ENCODE measurements around the gene NCR2.

Gene NCR2

GRCh38 chr6:41379306-41379705 is 43.9 kb downstream of the NCR2 start:
- TF ChIP-seq TEAD4 (IDR thresholded peaks at IDR 0.05) (no peak), TAF1 (IDR thresholded peaks at IDR 0.05; ENCODE audit: low read depth) (no peak), CEBPB (IDR thresholded peaks at IDR 0.05) (no peak), TCF12 (IDR thresholded peaks at IDR 0.05; ENCODE audit: low read depth) (no peak), YY1 (IDR thresholded peaks at IDR 0.05; ENCODE audit: low read depth) (no peak), EGR1 (IDR thresholded peaks at IDR 0.05) (no peak), CREB1 (IDR thresholded peaks at IDR 0.05; ENCODE audit: low read depth) (no peak), NFIC (IDR thresholded peaks at IDR 0.05) (no peak), ZBTB7A (IDR thresholded peaks at IDR 0.05; ENCODE audit: low read depth) (no peak), USF1 (IDR thresholded peaks at IDR 0.05) (no peak), EP300 (IDR thresholded peaks at IDR 0.05; ENCODE audit: borderline replicate concordance) (no peak), REST (IDR thresholded peaks at IDR 0.05; ENCODE audit: low read depth) (no peak), MAX (IDR thresholded peaks at IDR 0.05) (no peak), RAD21 (IDR thresholded peaks at IDR 0.05; ENCODE audit: low read depth) (no peak), FOXM1 (IDR thresholded peaks at IDR 0.05; ENCODE audit: borderline replicate concordance, low read depth) (no peak)

- TF ChIP-seq RAD21 (IDR thresholded peaks at IDR 0.05; ENCODE audit: low read depth), result no peak
- TF ChIP-seq NFIC (IDR thresholded peaks at IDR 0.05), result no peak
- TF ChIP-seq CEBPB (IDR thresholded peaks at IDR 0.05), result no peak
- TF ChIP-seq EP300 (IDR thresholded peaks at IDR 0.05; ENCODE audit: borderline replicate concordance), result no peak
These were observed 51.2 kb downstream of the NCR2 start for GRCh38 chr6:41386594-41386993.

- TF ChIP-seq MAX (IDR thresholded peaks at IDR 0.05) (no peak), ZBTB7A (IDR thresholded peaks at IDR 0.05; ENCODE audit: low read depth) (no peak), TCF12 (IDR thresholded peaks at IDR 0.05; ENCODE audit: low read depth) (no peak), TEAD4 (IDR thresholded peaks at IDR 0.05) (no peak)
These were observed 56.8 kb downstream of the NCR2 start for GRCh38 chr6:41392246-41392645.

GRCh38 chr6:41396335-41396734 is 60.9 kb downstream of the NCR2 start:
- no peak for TF ChIP-seq TEAD4 (IDR thresholded peaks at IDR 0.05)
- no peak for TF ChIP-seq ZBTB7A (IDR thresholded peaks at IDR 0.05; ENCODE audit: low read depth)
- TF ChIP-seq FOXM1 (IDR thresholded peaks at IDR 0.05; ENCODE audit: borderline replicate concordance, low read depth), result no peak
- no peak for TF ChIP-seq TAF1 (IDR thresholded peaks at IDR 0.05; ENCODE audit: low read depth)
- TF ChIP-seq USF1 (IDR thresholded peaks at IDR 0.05), result no peak

GRCh38 chr6:41399424-41399823 is 64.0 kb downstream of the NCR2 start:
- TF ChIP-seq FOXM1 (IDR thresholded peaks at IDR 0.05; ENCODE audit: borderline replicate concordance, low read depth) (no peak), CEBPB (IDR thresholded peaks at IDR 0.05) (no peak), TAF1 (IDR thresholded peaks at IDR 0.05; ENCODE audit: low read depth) (no peak), TEAD4 (IDR thresholded peaks at IDR 0.05) (no peak), MAX (IDR thresholded peaks at IDR 0.05) (no peak), USF1 (IDR thresholded peaks at IDR 0.05) (no peak), REST (IDR thresholded peaks at IDR 0.05; ENCODE audit: low read depth) (no peak), YY1 (IDR thresholded peaks at IDR 0.05; ENCODE audit: low read depth) (no peak), EGR1 (IDR thresholded peaks at IDR 0.05) (no peak), RAD21 (IDR thresholded peaks at IDR 0.05; ENCODE audit: low read depth) (no peak), NFIC (IDR thresholded peaks at IDR 0.05) (no peak)

Measured in Ishikawa (cell line).